Ishikawa (cell line): ENCODE data around the gene HOXC10.

Experiments used
- CEBPB ChIP-seq: IDR thresholded peaks from 2 replicates; pipeline ENCODE4 v1.6.1; 2012
- EGR1 ChIP-seq: IDR thresholded peaks from 2 replicates; pipeline ENCODE4 v1.6.1; 2012
- EP300 ChIP-seq: IDR thresholded peaks from 2 replicates; pipeline ENCODE4 v1.6.1; 2012; ENCODE audit warnings: borderline replicate concordance
- FOXM1 ChIP-seq: IDR thresholded peaks from 2 replicates; pipeline ENCODE4 v1.6.1; 2012; ENCODE audit warnings: low read depth, borderline replicate concordance
- NFIC ChIP-seq: IDR thresholded peaks from 2 replicates; pipeline ENCODE4 v1.6.1; 2012
- RAD21 ChIP-seq: IDR thresholded peaks from 2 replicates; pipeline ENCODE4 v1.6.1; 2012; ENCODE audit warnings: low read depth
- TAF1 ChIP-seq: IDR thresholded peaks from 2 replicates; pipeline ENCODE4 v1.6.1; 2012; ENCODE audit warnings: low read depth, mild to moderate bottlenecking
- TCF12 ChIP-seq: IDR thresholded peaks from 2 replicates; pipeline ENCODE4 v1.6.1; 2012; ENCODE audit warnings: low read depth
- TEAD4 ChIP-seq: IDR thresholded peaks from 2 replicates; pipeline ENCODE4 v1.6.1; 2012
- YY1 ChIP-seq: IDR thresholded peaks from 2 replicates; pipeline ENCODE4 v1.6.1; 2012; ENCODE audit warnings: low read depth
- TF ChIP-seq, protein P1 (sequence below): IDR thresholded peaks from 2 replicates; pipeline ENCODE4 v1.6.1; 2012
- TF ChIP-seq, protein P2 (sequence below): IDR thresholded peaks from 2 replicates; pipeline ENCODE4 v1.6.1; 2012; ENCODE audit warnings: low read depth, mild to moderate bottlenecking
- TF ChIP-seq, protein P3 (sequence below): IDR thresholded peaks from 2 replicates; pipeline ENCODE4 v1.6.1; 2012

DNA sequence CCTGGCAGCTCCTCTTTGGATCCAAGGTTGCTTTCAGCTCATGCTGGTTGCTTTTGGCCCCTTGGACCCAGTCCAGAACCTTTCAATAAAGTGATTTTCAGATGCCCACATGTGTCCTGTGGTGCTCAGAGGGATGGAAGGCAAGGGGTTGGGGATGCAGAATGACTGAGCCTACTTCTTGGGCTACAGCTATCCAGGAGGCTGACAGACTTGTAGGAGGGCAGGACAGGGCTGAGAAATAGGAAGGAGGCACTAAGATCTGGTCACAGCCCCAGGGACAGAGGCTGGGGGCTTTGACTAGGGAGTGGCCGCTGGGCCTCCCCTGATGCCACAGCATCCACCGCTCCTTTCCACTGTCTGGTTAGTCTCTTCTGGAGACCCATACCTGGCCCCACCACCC, 13.3 kb upstream of the HOXC10 start:
- TF ChIP-seq, protein P1, sequence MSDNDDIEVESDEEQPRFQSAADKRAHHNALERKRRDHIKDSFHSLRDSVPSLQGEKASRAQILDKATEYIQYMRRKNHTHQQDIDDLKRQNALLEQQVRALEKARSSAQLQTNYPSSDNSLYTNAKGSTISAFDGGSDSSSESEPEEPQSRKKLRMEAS: no peak
- TF ChIP-seq RAD21 (no peak), FOXM1 (no peak), TAF1 (no peak), NFIC (no peak), TEAD4 (no peak), EP300 (no peak), CEBPB (no peak), EGR1 (no peak), YY1 (no peak), TCF12 (no peak)
- TF ChIP-seq, protein P2, sequence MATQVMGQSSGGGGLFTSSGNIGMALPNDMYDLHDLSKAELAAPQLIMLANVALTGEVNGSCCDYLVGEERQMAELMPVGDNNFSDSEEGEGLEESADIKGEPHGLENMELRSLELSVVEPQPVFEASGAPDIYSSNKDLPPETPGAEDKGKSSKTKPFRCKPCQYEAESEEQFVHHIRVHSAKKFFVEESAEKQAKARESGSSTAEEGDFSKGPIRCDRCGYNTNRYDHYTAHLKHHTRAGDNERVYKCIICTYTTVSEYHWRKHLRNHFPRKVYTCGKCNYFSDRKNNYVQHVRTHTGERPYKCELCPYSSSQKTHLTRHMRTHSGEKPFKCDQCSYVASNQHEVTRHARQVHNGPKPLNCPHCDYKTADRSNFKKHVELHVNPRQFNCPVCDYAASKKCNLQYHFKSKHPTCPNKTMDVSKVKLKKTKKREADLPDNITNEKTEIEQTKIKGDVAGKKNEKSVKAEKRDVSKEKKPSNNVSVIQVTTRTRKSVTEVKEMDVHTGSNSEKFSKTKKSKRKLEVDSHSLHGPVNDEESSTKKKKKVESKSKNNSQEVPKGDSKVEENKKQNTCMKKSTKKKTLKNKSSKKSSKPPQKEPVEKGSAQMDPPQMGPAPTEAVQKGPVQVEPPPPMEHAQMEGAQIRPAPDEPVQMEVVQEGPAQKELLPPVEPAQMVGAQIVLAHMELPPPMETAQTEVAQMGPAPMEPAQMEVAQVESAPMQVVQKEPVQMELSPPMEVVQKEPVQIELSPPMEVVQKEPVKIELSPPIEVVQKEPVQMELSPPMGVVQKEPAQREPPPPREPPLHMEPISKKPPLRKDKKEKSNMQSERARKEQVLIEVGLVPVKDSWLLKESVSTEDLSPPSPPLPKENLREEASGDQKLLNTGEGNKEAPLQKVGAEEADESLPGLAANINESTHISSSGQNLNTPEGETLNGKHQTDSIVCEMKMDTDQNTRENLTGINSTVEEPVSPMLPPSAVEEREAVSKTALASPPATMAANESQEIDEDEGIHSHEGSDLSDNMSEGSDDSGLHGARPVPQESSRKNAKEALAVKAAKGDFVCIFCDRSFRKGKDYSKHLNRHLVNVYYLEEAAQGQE: no peak
- TF ChIP-seq, protein P3, sequence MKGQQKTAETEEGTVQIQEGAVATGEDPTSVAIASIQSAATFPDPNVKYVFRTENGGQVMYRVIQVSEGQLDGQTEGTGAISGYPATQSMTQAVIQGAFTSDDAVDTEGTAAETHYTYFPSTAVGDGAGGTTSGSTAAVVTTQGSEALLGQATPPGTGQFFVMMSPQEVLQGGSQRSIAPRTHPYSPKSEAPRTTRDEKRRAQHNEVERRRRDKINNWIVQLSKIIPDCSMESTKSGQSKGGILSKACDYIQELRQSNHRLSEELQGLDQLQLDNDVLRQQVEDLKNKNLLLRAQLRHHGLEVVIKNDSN: no peak
